Smooth muscle cell (in vitro differentiated cells): ENCODE results near the gene BPTF. TPM values are rescaled to one million over a fixed set of nuclear protein-coding genes. Genes with fewer than 3 reads are reported as not detected.

Source experiments
- DNase-seq: peaks from one replicate; lab custom pipeline; 2025; ENCODE audit not compliant: unreplicated experiment; lab: John Stamatoyannopoulos, UW
- H2AFZ ChIP-seq: fragments of 200-600 bp; sonication (generic); 2 replicates; pipeline ENCODE4 v1.6.0; 2016; ENCODE audit warnings: antibody characterized with exemption, low read depth, mild to moderate bottlenecking
- H3F3A ChIP-seq: fragments of 200-600 bp; sonication (generic); 2 replicates; pipeline ENCODE4 v1.6.0; 2017; ENCODE audit warnings: antibody characterized with exemption, low read depth
- H3K27ac ChIP-seq: fragments of 200-600 bp; sonication (generic); 2 replicates; pipeline ENCODE4 v1.5.1; 2016; ENCODE audit warnings: low read depth, mild to moderate bottlenecking
- H3K27me3 ChIP-seq: fragments of 200-600 bp; sonication (generic); 2 replicates; pipeline ENCODE4 v1.6.1; 2016; ENCODE audit warnings: low read depth, mild to moderate bottlenecking
- H3K36me3 ChIP-seq: fragments of 200-600 bp; sonication (generic); 2 replicates; pipeline ENCODE4 v1.5.1; 2016; ENCODE audit warnings: low read depth
- H3K4me1 ChIP-seq: fragments of 200-600 bp; sonication (generic); 2 replicates; pipeline ENCODE4 v1.5.1; 2016; ENCODE audit warnings: low read depth
- H3K4me2 ChIP-seq: fragments of 200-600 bp; sonication (generic); 2 replicates; pipeline ENCODE4 v1.6.0; 2016; ENCODE audit warnings: mild to moderate bottlenecking
- H3K4me3 ChIP-seq: fragments of 200-600 bp; sonication (generic); 2 replicates; pipeline ENCODE4 v1.5.1; 2016; ENCODE audit warnings: mild to moderate bottlenecking
- H3K79me2 ChIP-seq: fragments of 200-600 bp; sonication (generic); 2 replicates; pipeline ENCODE4 v1.6.0; 2016; ENCODE audit warnings: low read depth, mild to moderate bottlenecking
- H3K9ac ChIP-seq: fragments of 200-600 bp; sonication (generic); 2 replicates; pipeline ENCODE4 v1.6.0; 2016; ENCODE audit warnings: low read depth
- H3K9me3 ChIP-seq: fragments of 200-600 bp; sonication (generic); replicated peaks from 2 replicates; pipeline ENCODE4 v1.5.1; 2016; ENCODE audit warnings: low read depth
- H4K20me1 ChIP-seq: fragments of 200-600 bp; sonication (generic); 2 replicates; pipeline ENCODE4 v1.6.0; 2016; ENCODE audit warnings: low read depth
- CTCF ChIP-seq: fragments of 200-600 bp; sonication (generic); IDR thresholded peaks from 2 replicates; pipeline ENCODE4 v1.5.1; 2017; ENCODE audit warnings: borderline replicate concordance, mild to moderate bottlenecking, antibody characterized with exemption; ENCODE audit not compliant: insufficient read depth, poor library complexity, severe bottlenecking
- WGBS: methylation state at CpG from one replicate; pipeline ENCODE4 v1.1.7; 2016; ENCODE audit warnings: low lambda C conversion rate; 5-methylcytosine and 5-hydroxymethylcytosine counted together
- polyA plus RNA-seq: library from polyadenylated mRNA; unstranded; fragments of >200 nt; fragmentation: Nextera tagmentation; extraction: Ambion mirVana; gene quantifications from 2 replicates; pipeline ENCODE4 v1.2.1, GENCODE V29; 2016
- total RNA-seq: library from RNA; depleted of rRNA; stranded (reverse); fragments of >200 nt; gene quantifications from 2 replicates; pipeline ENCODE4 v1.2.3, GENCODE V29; 2014

The BPTF gene
- total and polyA plus RNA-seq, 2 experiments from 2014 or later = 26.8 to 51.2 TPM

DNA sequence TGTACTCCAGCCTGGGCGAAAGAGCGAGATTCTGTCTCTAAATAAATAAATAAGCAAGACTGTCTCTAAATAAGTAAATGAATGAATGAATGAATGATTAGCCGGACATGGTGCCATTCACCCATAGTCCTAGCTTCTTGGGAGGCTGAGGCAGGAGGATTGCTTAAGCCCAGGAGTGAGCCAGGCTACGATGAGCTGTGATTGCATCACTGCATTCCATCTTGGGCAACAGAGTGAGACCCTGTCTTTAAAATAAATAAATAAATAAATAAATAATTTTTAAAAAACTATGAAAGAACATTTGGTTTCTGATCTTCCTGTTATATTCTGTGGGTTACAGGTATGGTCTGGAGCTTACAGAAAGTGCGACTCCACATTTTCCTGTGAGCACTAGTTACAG is 105.9 kb downstream of the BPTF start:
- no peak overlapping the region for H2AFZ ChIP-seq
- no peak for DNase-seq
- no peak overlapping the region for H3K27ac ChIP-seq
- H3F3A ChIP-seq = no peaks in the 10 kb centered on the region
- H3K9me3 ChIP-seq = no peaks in the 10 kb centered on the region
- H4K20me1 ChIP-seq = no peaks in the 10 kb centered on the region
- no peak overlapping the region for H3K9ac ChIP-seq
- no peak overlapping the region for H3K4me2 ChIP-seq
- TF ChIP-seq CTCF = no peak
- H3K4me1 ChIP-seq = no peaks in the 10 kb centered on the region
- H3K36me3 ChIP-seq = peaks cover 52% of the 10 kb centered on the region
- H3K4me3 ChIP-seq = no peak overlapping the region
- WGBS = 96% methylated on average over 5 of the region's 5 CpGs
- H3K79me2 ChIP-seq = no peaks in the 10 kb centered on the region
- no peaks in the 10 kb centered on the region for H3K27me3 ChIP-seq

- H2AFZ ChIP-seq = no peak overlapping the region
- H3K9me3 ChIP-seq = no peaks in the 10 kb centered on the region
- H3F3A ChIP-seq = no peaks in the 10 kb centered on the region
- no peak overlapping the region for H3K9ac ChIP-seq
- peak; percentile 35 for TF ChIP-seq CTCF
- DNase-seq = no peak
- WGBS = 93% methylated on average over 3 of the region's 3 CpGs
- peaks cover 32% of the 10 kb centered on the region for H3K36me3 ChIP-seq
- H3K4me1 ChIP-seq = no peaks in the 10 kb centered on the region
- H3K4me3 ChIP-seq = no peak overlapping the region
- H3K27me3 ChIP-seq = no peaks in the 10 kb centered on the region
- no peak overlapping the region for H3K27ac ChIP-seq
- no peaks in the 10 kb centered on the region for H3K79me2 ChIP-seq
- no peaks in the 10 kb centered on the region for H4K20me1 ChIP-seq
- no peak overlapping the region for H3K4me2 ChIP-seq
Measured at GRCh38 chr17:67942810-67943209, 117.5 kb downstream of the BPTF start.

DNA sequence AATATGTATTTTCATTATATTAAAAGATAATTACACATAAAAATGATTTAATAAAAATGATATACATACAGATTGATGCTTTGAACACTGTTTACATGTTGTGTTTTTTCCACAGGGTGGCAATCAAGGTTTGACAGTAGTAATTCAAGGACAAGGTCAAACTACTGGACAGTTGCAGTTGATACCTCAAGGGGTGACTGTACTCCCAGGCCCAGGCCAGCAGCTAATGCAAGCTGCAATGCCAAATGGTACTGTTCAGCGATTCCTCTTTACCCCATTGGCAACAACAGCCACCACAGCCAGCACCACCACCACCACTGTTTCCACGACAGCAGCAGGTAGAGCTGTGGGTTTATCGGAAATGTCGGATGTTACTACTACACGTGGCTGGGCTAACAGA is 118.7 kb downstream of the BPTF start:
- DNase-seq = no peak
- Histone ChIP-seq H3K79me2 (no peaks in the 10 kb centered on the region), H3K27me3 (no peaks in the 10 kb centered on the region), H3K4me1 (no peaks in the 10 kb centered on the region), H3K27ac (no peak overlapping the region), H2AFZ (no peak overlapping the region), H3K36me3 (peaks cover 33% of the 10 kb centered on the region), H3K9ac (no peak overlapping the region), H3K4me3 (no peak overlapping the region), H4K20me1 (no peaks in the 10 kb centered on the region), H3F3A (no peaks in the 10 kb centered on the region), H3K4me2 (no peak overlapping the region), H3K9me3 (no peaks in the 10 kb centered on the region)
- WGBS = 100% methylated on average over 5 of the region's 5 CpGs
- no peak for TF ChIP-seq CTCF

GRCh38 chr17:67946513-67946912 is 121.2 kb downstream of the BPTF start:
- Histone ChIP-seq H3K27me3 (no peaks in the 10 kb centered on the region), H3K4me3 (no peak overlapping the region), H3F3A (no peaks in the 10 kb centered on the region), H2AFZ (no peak overlapping the region), H3K9me3 (no peaks in the 10 kb centered on the region), H3K36me3 (peaks cover 30% of the 10 kb centered on the region), H4K20me1 (no peaks in the 10 kb centered on the region), H3K9ac (no peak overlapping the region), H3K4me1 (no peaks in the 10 kb centered on the region), H3K27ac (no peak overlapping the region), H3K4me2 (no peak overlapping the region), H3K79me2 (no peaks in the 10 kb centered on the region)
- TF ChIP-seq CTCF = no peak
- DNase-seq = no peak
